Measurements from ENCODE around the gene LSM12.
"Not testable (repeated sequence)": the region's sequence is repeated elsewhere in the genome, so short reads cannot be mapped to it uniquely, and the experiment has no call there.

The LSM12 gene

DNA sequence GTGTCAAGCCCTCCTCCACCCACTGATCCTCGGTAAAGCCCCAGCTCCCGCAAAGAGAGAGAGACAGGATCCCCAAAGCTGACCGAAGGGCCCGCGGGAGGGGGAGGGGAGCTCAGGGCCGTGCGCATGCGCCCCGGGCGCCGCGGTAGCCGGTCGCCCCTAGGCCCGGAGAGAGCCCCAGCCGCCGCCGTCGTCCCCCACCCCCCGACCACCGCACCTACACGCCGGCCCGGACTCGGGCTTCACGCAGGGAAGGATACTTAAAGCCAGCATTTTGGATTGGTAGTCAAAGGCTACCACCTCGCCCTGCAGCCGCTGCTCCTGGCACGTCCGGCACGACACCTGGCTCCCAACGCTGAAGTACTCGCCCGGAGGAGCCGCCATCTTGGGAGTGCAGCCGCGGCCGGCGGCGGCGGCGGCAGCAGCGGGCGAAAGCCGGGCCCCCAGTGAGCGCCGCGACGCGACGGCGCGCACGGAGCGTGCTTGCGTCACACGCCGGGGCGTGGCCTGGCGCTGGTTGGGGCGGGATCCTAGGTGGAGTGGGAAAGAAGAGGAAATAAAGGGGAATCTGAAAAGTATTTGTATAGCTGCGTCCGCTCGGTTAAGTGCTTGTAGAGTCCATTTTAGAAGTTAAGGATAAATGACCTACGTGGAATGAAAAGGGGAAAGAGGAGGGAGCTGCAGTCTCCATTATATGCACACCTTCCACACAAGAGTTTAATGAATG, at the start of gene LSM12:
LSM12 (minus strand) TSS at position 468 of the 727 bp plus-strand sequence; CDS start at position 384, 84 bp downstream.
- peak; percentile 99 for DNase-seq

DNA sequence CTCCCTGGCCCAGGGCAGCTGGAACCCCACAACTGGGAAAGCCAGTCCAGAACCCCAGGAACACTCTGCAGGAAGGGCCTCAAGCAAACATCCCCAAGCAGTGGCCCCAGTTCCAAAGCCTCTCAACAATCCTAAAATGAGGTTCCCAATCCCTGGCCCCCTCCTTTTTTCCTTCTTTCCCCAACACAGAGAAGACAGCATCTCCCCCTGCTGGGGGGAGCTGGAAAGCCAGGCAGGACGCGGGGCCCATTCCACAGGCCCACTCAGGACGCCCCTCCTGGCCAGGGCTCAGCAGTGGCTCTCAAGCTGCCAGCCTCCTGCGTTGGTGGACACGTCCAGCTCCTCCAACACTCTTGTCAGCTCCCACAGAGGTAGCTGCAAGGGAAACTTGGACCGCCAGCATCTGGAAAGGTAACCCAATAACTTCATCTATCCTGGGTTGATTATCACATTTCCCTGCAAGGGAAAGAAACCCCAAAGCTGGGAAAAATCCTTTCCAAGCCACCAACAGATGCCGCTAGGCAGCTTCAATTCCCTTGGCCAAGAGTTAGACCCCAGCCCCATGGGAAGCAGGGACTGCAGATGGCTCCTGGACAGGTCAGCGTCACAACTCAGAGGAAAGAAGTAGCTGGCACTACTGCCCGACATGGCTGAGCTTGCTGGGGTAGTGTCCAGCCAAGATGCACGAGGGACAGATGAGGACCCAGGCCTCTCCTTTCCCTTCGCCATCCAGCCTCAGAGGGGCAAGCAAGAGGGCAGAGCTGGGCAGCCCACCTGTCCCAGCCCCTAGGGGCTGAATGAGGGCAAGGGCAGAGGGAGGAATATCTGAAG, 49.3 kb upstream of the LSM12 start:
- peak; percentile 69 for DNase-seq

DNA sequence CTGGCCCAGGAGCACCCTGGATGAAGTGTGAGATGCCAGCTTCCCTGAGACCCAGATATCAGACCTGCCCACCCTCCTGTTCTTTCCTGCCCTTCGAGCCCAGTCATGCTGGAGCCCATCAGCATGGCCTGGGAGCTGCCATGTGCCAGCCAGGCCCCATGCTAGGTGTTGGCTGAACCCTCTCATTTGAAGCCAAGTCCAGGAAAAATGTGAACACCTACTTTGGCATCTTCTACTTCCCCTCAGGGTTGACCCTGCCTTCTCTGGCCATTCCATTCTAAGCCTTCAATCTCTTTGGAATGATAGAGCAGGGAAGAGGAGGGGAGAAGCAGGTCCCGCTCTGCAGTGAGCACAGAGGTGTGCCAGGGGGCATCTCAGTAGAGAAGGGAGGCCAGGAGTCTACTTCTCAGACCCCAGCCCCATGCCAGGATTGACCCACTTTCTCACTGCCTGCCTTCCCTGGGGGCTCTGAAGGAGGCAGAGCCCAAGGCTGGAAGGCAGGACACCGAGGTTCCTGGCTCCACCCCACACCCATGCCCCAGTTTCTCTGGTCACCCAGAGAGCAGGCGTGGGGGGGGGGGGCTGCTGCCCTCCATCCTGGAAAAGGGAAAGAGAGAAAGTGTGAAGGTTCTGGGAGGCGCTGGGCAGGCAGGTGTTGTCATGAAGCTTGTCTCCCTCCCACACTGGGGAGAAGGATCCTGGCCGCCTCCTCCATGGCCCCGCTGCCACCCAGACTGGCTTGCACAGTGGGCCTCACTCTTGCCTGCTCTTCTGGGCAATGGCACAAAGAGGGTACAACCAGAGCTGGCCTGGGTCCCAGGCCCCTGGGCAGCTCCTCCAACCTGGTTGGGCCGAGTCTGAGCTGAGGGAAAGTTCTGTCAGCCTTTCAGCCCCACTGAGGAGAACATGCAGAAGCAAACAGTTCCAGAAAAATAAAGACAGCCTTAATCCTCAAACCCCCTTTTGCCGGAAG, 47.7 kb upstream of the LSM12 start:
- DNase-seq = no peak

DNA sequence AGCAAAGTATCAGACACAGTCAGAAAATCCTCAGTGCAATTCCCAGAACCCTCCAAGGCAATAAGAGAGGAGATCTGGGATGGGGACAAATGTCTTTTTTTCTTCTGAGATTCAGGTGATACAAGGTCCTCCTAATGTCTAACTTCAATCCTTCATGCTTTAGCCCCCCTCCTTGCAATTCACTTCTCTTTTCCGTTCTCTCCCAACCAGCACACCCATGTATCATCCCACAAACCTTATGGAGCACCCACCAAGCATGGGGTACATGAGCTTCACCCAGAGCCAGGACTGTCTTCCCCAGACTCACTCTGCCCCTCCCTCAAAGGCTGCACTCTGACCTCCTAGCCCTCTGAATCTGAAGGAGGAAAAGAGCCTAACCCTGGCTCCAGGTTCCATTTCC, 46.9 kb upstream of the LSM12 start:
- DNase-seq = no peak

DNA sequence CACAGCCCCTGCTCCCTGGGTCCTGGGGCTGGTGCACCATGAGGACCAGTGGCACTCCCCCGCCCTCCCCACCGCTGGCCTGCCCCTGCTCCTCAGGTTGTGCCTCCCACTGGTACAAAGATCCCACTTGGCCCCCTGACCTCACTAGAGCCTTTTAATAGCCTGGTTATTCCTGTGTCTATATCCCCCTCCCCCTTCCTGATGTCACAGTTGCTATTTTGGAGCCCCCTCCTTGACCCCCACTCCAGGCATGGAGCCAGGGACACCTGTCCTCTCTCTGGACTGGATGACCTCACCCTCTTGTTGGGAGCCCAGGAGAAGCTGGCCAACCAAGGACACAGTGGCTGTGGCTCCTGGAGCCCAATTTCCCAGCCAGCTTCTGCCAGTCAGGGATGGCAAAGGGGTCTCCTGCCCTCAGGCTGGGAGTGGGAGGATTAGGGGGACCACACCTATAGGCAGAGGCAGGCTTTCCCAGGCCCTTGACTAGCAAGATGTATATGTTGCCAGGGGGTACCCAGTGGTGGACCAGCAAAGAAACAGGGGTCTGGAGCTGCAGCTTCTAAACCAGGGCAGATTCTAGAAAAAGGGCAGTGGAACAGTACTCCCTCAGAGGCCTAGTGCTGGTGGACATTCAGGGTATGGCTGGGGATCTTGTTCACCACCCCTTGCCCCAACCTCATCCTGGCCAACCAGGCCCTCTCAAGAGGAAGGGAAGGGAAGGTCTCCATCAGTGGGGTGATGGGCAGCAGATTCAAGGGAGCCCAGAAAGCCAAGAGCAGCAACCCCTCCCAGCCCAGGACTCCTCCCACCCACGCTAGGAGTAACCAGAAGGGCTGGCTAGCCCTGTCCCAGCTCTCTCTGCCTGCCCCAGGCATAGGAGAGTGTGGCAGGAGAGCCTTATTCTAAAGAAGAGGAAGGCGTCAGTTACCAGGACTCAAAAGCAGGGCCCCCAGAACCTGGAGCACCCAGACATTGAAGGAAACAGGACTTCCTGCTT, 46.1 kb upstream of the LSM12 start:
- DNase-seq = peak; percentile 69

DNA sequence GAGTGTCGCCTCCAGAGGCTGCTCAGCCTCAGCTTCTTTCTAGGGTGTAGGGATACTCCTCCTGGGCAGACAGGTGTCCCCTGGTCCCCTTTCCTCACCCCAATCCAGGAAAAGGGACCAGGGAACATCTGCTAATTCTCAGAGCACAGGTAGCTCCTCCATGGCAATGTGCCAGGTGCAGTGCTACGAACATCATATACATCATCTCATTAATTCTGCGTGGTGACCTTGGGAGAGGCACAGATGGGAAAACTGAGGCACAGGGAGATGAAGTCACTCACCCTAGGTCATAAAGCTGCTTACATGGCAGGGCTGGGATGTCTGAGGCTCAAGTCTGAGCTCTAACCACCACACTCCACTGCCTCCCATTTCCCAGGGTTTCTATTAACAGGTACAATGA, 45.3 kb upstream of the LSM12 start:
- peak; percentile 52 for DNase-seq

DNA sequence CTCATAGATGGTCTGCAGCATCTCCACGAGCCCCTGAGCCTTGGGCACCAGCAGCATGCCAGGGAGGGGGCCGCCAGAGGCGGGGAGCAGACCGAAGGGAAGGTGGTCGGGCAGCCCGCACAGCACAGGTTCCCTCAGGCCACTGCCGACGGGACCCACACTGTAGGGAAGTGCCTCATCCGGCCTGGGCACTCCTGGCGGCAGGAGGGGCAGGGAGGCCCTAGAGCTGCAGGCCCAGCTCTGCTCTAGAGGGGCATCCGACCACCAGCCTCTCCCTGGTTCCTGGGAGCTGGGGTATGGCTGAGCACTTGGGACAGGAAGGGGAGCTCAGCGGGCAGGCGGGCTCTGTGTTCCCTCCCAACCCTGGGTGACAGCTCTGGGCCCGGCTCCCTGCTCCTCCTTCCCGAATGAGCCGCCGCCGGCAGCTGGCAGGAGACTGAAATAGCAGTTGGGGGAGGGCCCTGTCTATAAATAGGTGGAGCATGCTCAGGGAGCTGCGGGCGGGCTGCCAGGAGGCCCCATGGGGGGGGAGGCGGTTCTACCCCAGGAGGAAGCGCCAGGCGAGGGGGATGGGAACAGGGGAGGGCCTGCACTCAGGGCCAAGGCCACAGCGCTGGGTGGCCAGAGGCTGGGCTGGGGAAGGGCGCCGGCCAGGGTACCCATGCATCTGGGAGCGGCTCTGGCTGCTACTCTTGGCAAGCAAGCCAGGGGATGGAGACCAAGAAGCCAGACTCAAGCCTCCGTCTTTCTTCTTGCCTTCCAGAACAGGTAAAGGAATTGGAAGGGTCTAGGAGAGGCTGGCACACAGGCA, 44.6 kb upstream of the LSM12 start:
- peak; percentile 98 for DNase-seq

DNA sequence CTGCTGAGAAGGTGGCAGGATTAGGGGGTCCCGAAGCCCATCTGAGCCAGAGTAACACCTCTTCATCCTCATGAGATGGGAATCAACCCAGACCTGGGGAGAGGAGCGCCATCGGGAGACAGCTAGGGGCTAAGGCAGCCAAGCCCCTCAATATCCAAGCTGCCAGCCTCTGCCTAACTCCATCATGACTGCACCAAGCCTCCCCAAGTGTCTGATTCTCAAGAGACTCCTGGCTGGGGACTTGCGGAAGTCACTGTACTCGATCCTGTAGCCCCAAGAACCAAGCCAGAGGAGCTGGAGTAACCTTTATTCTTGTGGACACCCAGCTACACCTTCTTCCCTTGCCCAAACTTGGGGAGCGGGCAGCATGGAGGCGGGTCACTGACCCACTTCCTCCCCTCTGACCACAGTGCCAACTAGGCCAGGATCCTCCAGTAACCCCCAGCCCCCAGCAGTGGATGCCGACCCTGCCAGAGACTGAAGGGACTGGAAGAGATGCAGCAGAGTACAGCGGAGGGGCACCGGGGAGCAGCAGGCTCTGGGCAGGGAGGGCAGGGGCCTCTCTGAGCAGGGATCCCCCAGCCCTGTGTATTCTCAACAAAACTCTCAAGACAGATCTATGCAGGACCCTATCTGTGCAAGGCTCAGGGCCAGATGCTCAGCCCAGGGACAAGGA, 43.7 kb upstream of the LSM12 start:
- no peak for DNase-seq

DNA sequence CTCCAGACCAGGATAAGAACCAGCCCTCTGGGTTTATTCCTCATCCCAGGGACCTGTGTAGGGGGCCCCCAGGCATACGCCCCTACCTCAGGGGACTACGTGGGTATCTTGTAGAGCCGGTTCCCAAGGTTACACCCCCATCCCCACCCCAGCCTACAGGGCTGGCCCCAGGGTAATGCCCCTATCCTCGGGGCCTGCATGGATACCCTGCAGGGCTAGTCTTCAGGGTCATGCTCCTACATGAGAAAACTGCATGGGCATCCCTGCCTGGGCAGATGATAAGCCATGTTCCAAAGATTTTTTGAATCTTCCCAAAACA, 42.8 kb upstream of the LSM12 start:
- no peak for DNase-seq

DNA sequence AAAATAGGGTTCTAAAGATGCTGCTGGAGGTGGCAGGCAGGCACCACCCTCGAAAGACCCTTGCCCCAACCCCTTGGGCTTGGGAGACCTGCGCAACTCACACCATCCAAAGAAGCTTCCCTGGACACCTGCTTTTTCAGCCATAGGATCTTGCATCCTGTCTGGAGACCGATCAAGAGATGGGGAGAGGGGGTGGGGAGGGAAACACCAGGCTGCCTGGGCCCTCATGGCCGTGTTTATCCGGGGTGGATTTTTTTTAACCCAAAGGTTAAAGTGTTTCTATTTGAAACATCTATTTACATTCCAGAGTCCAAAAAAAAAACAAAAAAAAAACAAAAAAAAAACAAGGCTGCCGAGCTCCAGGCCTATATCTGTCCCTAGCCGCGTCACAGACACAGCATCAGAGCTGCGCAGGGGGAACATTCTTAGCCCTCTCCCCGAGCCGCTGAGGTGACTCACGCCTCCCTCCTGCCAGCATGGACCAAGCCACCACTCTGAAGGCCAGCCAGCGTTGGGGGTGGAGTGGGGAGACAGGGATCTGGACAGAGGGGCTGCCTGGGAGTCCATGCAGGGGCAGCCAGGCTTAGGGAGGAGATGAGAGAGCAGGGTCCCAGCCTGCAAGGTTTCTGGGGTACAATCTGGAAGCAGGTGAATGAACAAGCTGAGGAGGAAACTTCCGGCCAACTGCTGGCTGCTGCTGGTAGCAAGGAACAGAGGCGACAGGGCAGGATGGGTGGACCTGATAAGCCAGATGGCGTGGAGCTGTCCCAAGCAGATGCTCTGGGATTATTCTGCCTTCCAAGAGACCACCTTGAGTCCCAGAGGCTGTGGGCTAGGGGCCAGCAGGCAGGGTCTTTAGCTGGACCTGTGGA, 42.2 kb upstream of the LSM12 start:
- DNase-seq = peak; percentile 84

DNA sequence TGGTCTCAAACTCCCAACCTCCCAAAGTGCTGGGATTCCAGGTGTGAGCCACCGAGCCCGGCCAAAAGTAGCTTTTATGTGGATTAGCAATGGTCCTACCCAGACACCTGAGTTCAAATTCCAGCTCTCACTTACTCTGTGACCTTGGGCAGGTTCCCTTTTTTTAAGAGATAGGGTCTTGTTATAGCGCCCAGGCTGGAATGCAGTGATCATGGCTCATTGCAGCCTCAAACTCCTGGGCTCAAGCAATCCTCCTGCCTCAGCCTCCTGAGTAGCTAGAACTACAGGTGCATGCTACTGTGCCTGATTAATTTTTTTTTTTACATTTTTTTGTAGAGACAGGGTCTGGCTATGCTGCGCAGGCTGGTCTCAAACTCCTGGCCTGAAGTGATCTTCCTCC, 40.3 kb upstream of the LSM12 start:
- no peak for DNase-seq

DNA sequence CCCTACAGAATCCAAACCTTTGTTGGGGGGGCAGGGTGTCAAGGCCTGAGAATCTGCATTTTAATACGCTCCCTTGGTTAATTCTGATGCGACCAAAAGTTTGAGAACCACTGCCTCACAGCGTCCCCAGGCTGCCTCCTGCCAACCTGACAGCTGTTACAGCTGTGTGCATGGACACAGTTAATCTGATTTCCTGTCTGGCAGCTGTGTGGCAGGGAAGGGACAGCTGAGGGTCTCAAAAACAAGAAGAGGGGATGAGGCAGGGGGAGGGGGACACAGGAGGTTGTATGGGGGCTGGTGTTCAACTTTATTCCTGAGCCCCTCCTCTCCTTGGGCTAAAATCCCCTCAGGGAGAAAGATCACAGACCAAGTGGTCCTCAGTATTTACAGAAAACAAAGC, 39.5 kb upstream of the LSM12 start:
- no peak for DNase-seq

DNA sequence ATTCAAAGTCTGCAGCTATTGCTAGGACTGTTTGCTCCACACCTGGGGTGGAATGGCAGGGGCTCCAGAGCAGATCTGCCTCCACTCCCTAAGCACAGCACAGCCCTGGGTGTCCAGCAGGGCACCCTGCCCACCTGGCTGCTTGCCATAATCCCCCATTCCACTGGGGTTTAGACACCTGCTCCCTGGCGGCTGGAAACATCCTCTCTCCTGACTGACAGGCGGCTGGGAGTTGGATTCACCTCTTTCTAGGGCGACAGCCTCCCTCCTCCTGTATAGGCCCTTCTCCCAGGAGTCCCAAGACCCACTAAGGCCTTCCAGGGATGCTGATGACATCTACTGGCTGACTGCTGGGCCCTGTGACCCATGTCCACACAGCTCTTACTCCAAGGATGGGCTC, 39.0 kb upstream of the LSM12 start:
- DNase-seq = no peak

DNA sequence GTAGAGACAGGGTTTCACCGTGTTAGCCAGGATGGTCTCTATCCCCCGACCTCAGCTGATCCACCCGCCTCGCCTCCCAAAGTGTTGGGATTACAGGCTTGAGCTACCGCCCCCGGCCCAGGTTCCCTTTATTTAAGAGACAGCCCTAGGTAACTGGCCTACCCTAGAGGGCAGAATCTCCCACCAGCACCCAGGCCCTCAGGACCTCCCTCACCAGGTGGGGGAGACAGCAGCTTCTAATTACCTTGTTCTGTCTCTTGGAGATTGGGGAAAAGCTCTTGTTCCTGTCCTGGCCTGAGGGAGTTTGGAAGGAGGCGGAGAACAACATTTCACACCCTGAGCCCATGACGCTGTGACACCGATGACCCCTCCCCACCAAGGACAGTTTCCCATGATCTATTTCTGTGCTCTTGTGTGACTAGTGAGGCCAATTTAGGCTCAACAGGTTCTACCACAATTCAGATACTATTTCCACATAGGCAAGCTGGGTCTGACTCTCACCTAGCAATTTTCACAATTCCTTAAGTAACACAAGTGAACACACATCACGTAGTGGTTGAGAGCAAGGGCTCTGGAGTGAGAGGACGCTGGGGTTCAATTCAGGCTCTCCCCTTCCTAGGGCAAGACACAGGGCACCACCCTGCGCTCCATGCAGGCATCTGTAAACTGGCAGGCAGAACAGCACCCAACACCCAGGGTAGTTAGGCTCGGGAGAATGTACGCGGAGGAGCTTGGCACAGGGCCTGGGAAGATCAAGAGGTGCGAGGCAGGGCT, 36.6 kb upstream of the LSM12 start:
- DNase-seq = no peak

DNA sequence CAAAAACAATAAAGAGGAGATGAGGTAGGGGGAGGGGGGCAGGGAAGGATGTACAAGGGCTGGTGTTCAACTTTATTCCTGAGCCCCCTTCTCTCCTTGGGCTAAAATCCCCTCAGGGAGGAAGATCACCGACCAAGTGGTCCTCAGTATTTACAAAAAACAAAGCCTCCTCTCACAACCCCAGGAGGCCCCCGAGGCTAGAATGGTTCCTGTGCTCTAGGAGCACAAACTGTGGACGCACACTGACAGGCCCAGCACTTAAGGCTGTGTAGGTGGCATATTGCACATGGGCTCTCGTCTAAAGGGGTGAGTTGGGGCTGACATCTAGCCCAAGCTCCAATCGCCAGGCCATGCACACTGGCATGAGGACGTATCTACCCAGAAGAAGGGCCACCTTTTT, 35.4 kb upstream of the LSM12 start:
- DNase-seq = not testable (repeated sequence)

DNA sequence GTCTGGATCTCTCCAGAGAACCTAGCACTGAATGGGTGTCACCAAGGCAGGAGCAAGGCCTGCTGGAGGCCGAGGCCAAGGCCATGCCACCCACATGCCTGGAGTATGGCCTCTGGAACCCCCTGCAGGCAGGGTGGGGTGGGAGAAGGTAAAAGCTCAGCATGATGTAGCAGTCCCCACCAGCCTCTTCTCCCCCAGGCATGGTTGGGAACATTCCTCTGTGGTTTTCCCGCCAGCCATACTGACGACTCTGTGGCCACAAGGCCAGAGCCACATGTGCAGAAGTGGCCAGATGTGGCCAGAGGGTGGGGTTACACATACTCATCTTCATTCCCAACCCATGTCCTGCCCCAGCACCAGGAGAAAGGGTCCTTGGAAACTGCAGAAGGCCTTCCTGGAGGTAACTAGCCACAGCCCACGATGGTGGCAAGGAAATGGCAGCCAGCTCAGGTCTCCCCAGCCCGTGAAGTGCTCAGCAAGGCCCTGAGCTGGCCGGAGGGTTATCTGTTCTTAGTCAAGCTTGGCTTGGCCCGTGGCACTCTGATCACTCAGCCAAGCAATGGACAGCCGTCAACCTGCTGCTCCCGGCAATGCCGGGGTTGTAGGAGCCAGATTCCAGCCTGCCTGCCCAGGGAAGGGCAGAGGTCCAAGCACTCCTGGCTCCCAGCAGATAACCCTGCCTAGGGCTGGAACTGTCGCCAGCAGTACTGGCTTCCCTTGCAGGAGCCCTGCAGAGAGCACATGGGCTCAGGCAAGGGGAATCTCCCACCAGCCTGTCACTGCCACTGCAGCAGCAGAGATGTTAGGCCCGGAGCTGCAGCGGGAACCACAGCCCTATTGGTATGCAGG, 30.9 kb upstream of the LSM12 start:
- DNase-seq = no peak

DNA sequence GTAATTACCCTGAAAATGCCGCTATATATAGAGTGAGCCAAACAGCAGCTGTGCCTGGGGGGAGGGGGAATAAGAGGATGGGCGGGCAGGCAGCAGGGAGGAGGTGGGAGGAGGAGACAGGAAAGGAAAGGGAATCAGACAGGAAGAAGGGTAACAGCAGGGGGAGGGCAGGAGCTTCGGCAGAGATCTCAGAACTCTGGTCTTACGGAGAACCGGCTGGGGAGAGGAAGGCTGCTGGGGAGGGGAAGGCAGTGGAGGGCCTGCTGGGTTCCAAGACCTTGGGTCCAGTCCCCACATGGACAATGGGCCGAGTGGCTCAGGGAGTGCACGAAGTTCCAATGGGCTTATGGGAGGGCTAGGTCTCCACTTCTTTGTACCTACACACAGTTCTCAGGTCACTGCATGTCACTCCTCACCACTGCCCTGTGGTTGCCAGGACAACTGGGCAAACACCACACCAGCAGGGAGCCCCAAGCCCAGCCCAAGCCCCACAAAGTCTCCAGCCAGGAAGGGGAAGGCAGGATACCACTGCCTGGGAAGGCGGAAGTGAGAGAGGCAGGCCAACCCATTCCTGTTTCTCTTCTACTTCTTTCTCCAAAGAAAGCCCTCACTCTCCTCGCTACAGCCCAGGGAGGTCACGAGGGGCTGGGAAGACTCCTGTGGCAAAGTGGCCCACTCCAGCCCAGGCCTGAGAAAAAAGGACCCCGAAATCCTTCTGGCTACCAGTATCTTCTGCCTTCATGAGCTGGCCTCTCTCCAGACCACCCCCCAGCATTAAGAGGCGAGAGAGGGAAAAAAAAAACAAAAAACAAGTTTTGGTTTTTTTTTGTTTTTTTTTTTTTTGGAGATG, 29.4 kb upstream of the LSM12 start:
- DNase-seq = peak; percentile 98
